ENCODE results near the gene GADD45B.

- TF ChIP-seq EZH2phosphoT487 (conservative IDR thresholded peaks at IDR 0.05; ENCODE audit: low read length), result no peak
- TF ChIP-seq CTCF (IDR thresholded peaks at IDR 0.05; ENCODE audit: insufficient read depth, low read length, poor library complexity, severe bottlenecking), result no peak
Observed at GRCh38 chr19:2477141-2477710, 1.3 kb downstream of the GADD45B start.
